ENCODE measurements around the gene ACTRT2.

- no peak for TF ChIP-seq POLR2A (IDR thresholded peaks at IDR 0.05)
- TF ChIP-seq, protein P1, sequence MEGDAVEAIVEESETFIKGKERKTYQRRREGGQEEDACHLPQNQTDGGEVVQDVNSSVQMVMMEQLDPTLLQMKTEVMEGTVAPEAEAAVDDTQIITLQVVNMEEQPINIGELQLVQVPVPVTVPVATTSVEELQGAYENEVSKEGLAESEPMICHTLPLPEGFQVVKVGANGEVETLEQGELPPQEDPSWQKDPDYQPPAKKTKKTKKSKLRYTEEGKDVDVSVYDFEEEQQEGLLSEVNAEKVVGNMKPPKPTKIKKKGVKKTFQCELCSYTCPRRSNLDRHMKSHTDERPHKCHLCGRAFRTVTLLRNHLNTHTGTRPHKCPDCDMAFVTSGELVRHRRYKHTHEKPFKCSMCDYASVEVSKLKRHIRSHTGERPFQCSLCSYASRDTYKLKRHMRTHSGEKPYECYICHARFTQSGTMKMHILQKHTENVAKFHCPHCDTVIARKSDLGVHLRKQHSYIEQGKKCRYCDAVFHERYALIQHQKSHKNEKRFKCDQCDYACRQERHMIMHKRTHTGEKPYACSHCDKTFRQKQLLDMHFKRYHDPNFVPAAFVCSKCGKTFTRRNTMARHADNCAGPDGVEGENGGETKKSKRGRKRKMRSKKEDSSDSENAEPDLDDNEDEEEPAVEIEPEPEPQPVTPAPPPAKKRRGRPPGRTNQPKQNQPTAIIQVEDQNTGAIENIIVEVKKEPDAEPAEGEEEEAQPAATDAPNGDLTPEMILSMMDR (IDR thresholded peaks at IDR 0.05 in 4 of 5, conservative IDR thresholded peaks at IDR 0.05 in 1 of 5) = no peak
Measured at GRCh38 chr1:2972879-2973575, 48.2 kb upstream of the ACTRT2 start.

Measured in gastrocnemius medialis (tissue), 4 donors.